ENCODE data around the gene PIP4K2A. TPM values are rescaled to one million over a fixed set of nuclear protein-coding genes. Genes with fewer than 3 reads are reported as not detected.

PIP4K2A gene
- total RNA-seq, 2 experiments from 2014 or later = 108 to 115 TPM

GRCh38 chr10:22647244-22647643 is 67.1 kb downstream of the PIP4K2A start:
- TF ChIP-seq CTCF (IDR thresholded peaks at IDR 0.05) = no peak
- peak overlapping the region; percentile 99 for H3K27ac Mint-ChIP-seq
- ChIA-PET CTCF (interaction anchor here (0.8 to 7.0 kb wide), 3 partner anchors 17 to 60 kb away, joined by 3 to 32 read pairs (median 10); no protein-coding TSS in a partner anchor), POLR2A (interaction anchor here (0.6 to 8.0 kb wide), 7 partner anchors 11 to 81 kb away, joined by 3 to 48 read pairs (median 6); no protein-coding TSS in a partner anchor)
- intact Hi-C loops (cut with micrococcal nuclease) = loop anchor here (5.0 to 10.0 kb wide), 4 partner anchors 35 to 338 kb away; partner anchors contain the start of gene PIP4K2A
- no peaks in the 10 kb centered on the region for H3K27me3 Mint-ChIP-seq
- H3K4me1 Mint-ChIP-seq (ENCODE audit: low read depth) = peaks cover 89% of the 10 kb centered on the region
- H3K36me3 Mint-ChIP-seq (ENCODE audit: low read depth) = peaks cover 50% of the 10 kb centered on the region
- H3K9me3 Mint-ChIP-seq = no peaks in the 10 kb centered on the region
- H3K4me3 Mint-ChIP-seq = peak overlapping the region; percentile 69
- no peak for ATAC-seq
- DNase-seq = no peak

- H3K9me3 Mint-ChIP-seq = no peaks in the 10 kb centered on the region
- H3K4me1 Mint-ChIP-seq (ENCODE audit: low read depth) = peaks cover 88% of the 10 kb centered on the region
- peak overlapping the region; percentile 99 for H3K27ac Mint-ChIP-seq
- peaks cover 50% of the 10 kb centered on the region for H3K36me3 Mint-ChIP-seq (ENCODE audit: low read depth)
- H3K27me3 Mint-ChIP-seq = no peaks in the 10 kb centered on the region
- DNase-seq (no peak), ATAC-seq (peak; percentile 69)
- peak overlapping the region; percentile 69 for H3K4me3 Mint-ChIP-seq
- ChIA-PET CTCF (interaction anchor here (0.8 to 7.0 kb wide), 5 partner anchors 9 to 343 kb away, joined by 3 to 32 read pairs (median 5); no protein-coding TSS in a partner anchor), POLR2A (interaction anchor here (0.8 to 8.0 kb wide), 7 partner anchors 10 to 37 kb away, joined by 3 to 48 read pairs (median 6); no protein-coding TSS in a partner anchor)
- intact Hi-C loops (cut with micrococcal nuclease) = loop anchor here (1.0 to 10.0 kb wide), 5 partner anchors 16 to 338 kb away; partner anchors contain the start of gene PIP4K2A
- TF ChIP-seq CTCF (IDR thresholded peaks at IDR 0.05) = no peak
Measured at GRCh38 chr10:22646388-22646853, 68.0 kb downstream of the PIP4K2A start.

- Mint-ChIP-seq H3K27ac (peak overlapping the region; percentile 85), H3K27me3 (no peaks in the 10 kb centered on the region), H3K4me1 (ENCODE audit: low read depth) (peaks cover 83% of the 10 kb centered on the region), H3K4me3 (peak overlapping the region; percentile 0), H3K36me3 (ENCODE audit: low read depth) (peaks cover 45% of the 10 kb centered on the region), H3K9me3 (no peaks in the 10 kb centered on the region)
- intact Hi-C loops (cut with micrococcal nuclease) = loop anchor here (10.0 kb wide), 1 partner anchor 341 kb away; no protein-coding TSS in a partner anchor
- ChIA-PET POLR2A (interaction anchor here (0.7 to 1.5 kb wide), 3 partner anchors 14 to 25 kb away, joined by 3 to 4 read pairs (median 3); no protein-coding TSS in a partner anchor), CTCF (interaction anchor here (2.2 kb wide), 1 partner anchor 13 kb away, joined by 10 read pairs; no protein-coding TSS in a partner anchor)
- ATAC-seq (no peak), DNase-seq (no peak)
- TF ChIP-seq CTCF (IDR thresholded peaks at IDR 0.05) = no peak
Measured at GRCh38 chr10:22644222-22644621, 70.2 kb downstream of the PIP4K2A start.

- POLR2A ChIA-PET = interaction anchor here (0.7 to 1.6 kb wide), 4 partner anchors 11 to 25 kb away, joined by 3 to 7 read pairs (median 4); no protein-coding TSS in a partner anchor
Measured at GRCh38 chr10:22643775-22644174, 70.6 kb downstream of the PIP4K2A start.

More at GRCh38 chr10:22643775-22644174, 70.6 kb downstream of the PIP4K2A start:
- ATAC-seq = no peak
- H3K27me3 Mint-ChIP-seq = no peaks in the 10 kb centered on the region
- DNase-seq = no peak
- H3K27ac Mint-ChIP-seq = peak overlapping the region; percentile 85
- intact Hi-C loops (cut with micrococcal nuclease) = loop anchor here (10.0 kb wide), 1 partner anchor 341 kb away; no protein-coding TSS in a partner anchor
- H3K4me3 Mint-ChIP-seq = peak overlapping the region; percentile 0
- H3K36me3 Mint-ChIP-seq (ENCODE audit: low read depth) = peaks cover 47% of the 10 kb centered on the region
- peaks cover 83% of the 10 kb centered on the region for H3K4me1 Mint-ChIP-seq (ENCODE audit: low read depth)
- TF ChIP-seq CTCF (IDR thresholded peaks at IDR 0.05) = no peak
- CTCF ChIA-PET = interaction anchor here (2.2 kb wide), 1 partner anchor 13 kb away, joined by 10 read pairs; no protein-coding TSS in a partner anchor
- H3K9me3 Mint-ChIP-seq = no peaks in the 10 kb centered on the region

Measured in activated CD8-positive, alpha-beta T cell treated with anti-CD3 and anti-CD28 coated beads for 36 hours (primary cell).